Suprapubic skin (tissue), 3 donors: ENCODE data around the gene ELAVL2.

Experiments
- EP300 ChIP-seq: sonication (generic); formaldehyde crosslinking; IDR thresholded peaks from one replicate; pipeline ENCODE4 v1.6.1; 2017; ENCODE audit warnings: antibody characterized with exemption
- POLR2A ChIP-seq, 2 donors: fragments of 450-650 bp; IDR thresholded peaks; one replicate each; pipeline ENCODE4 v1.6.1; 2017; ENCODE audit warnings: antibody characterized with exemption in 2 of 2, mild to moderate bottlenecking in 2 of 2, moderate library complexity in 2 of 2
- TF ChIP-seq, protein P1 (sequence below), 2 donors: fragments of 200-600 bp in 1 of 2; fragments of 450-650 bp in 1 of 2; sonication (generic) in 1 of 2; IDR thresholded peaks; one replicate each; pipeline ENCODE4 v1.5.1; 2016 to 2019; ENCODE audit warnings: antibody characterized with exemption in 2 of 2, mild to moderate bottlenecking in 1 of 2, moderate library complexity in 1 of 2

DNA sequence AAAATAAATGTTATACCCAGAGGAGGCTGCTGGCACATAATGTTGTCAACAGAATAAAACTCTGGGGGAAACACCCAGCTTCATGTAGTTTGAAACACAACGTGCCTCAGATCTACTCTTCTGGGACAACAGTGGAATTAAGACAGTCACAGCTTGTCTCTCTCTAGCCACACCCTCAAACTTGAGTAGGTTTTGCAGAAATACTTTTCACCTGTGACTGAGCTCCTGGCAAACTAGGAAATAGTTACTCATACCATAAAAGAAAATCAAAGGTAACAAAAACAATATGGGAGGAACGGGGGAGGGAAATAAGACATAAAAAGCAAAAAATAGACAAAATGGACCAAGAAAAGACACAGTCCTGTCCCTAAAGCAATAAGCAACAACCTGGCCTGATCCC, 14.4 kb downstream of the ELAVL2 start:
- TF ChIP-seq, protein P1, sequence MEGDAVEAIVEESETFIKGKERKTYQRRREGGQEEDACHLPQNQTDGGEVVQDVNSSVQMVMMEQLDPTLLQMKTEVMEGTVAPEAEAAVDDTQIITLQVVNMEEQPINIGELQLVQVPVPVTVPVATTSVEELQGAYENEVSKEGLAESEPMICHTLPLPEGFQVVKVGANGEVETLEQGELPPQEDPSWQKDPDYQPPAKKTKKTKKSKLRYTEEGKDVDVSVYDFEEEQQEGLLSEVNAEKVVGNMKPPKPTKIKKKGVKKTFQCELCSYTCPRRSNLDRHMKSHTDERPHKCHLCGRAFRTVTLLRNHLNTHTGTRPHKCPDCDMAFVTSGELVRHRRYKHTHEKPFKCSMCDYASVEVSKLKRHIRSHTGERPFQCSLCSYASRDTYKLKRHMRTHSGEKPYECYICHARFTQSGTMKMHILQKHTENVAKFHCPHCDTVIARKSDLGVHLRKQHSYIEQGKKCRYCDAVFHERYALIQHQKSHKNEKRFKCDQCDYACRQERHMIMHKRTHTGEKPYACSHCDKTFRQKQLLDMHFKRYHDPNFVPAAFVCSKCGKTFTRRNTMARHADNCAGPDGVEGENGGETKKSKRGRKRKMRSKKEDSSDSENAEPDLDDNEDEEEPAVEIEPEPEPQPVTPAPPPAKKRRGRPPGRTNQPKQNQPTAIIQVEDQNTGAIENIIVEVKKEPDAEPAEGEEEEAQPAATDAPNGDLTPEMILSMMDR (IDR thresholded peaks at IDR 0.05) = no peak
- TF ChIP-seq POLR2A (IDR thresholded peaks at IDR 0.05) (no peak), EP300 (no peak)
